HG03439 (cell line): ENCODE results near the gene GRIK1.

ENCODE experiments used
- ATAC-seq: cut with Tn5 transposase; IDR thresholded peaks from one replicate; pipeline ENCODE4 v1.9.1; 2021; ENCODE audit warnings: mild to moderate bottlenecking, moderate library complexity; ENCODE audit not compliant: unreplicated experiment

Gene GRIK1

GRCh38 chr21:29648710-29649240, 291.0 kb downstream of the GRIK1 start:
- no peak for ATAC-seq

GRCh38 chr21:29647353-29647781, 292.4 kb downstream of the GRIK1 start:
- no peak for ATAC-seq

- ATAC-seq: no peak
Measured at GRCh38 chr21:29645666-29646553, 293.9 kb downstream of the GRIK1 start.

- ATAC-seq: no peak
Measured at GRCh38 chr21:29643289-29643688, 296.5 kb downstream of the GRIK1 start.

- no peak for ATAC-seq
Measured at GRCh38 chr21:29642551-29643245, 297.1 kb downstream of the GRIK1 start.

GRCh38 chr21:29641635-29642550, 297.9 kb downstream of the GRIK1 start:
- ATAC-seq: no peak

GRCh38 chr21:29641001-29641634, 298.7 kb downstream of the GRIK1 start:
- ATAC-seq: no peak

- no peak for ATAC-seq
Measured at GRCh38 chr21:29640080-29640508, 299.7 kb downstream of the GRIK1 start.

- no peak for ATAC-seq
Measured at GRCh38 chr21:29639366-29640079, 300.3 kb downstream of the GRIK1 start.

- no peak for ATAC-seq
Measured at GRCh38 chr21:29638761-29639327, 301.0 kb downstream of the GRIK1 start.

- ATAC-seq: no peak
Measured at GRCh38 chr21:29638138-29638537, 301.7 kb downstream of the GRIK1 start.

GRCh38 chr21:29637553-29637952, 302.2 kb downstream of the GRIK1 start:
- no peak for ATAC-seq

- no peak for ATAC-seq
Measured at GRCh38 chr21:29637134-29637533, 302.7 kb downstream of the GRIK1 start.

GRCh38 chr21:29634418-29634817, 305.4 kb downstream of the GRIK1 start:
- no peak for ATAC-seq

GRCh38 chr21:29633756-29634155, 306.0 kb downstream of the GRIK1 start:
- no peak for ATAC-seq

- no peak for ATAC-seq
Measured at GRCh38 chr21:29630441-29630840, 309.4 kb downstream of the GRIK1 start.

- no peak for ATAC-seq
Measured at GRCh38 chr21:29627905-29628304, 311.9 kb downstream of the GRIK1 start.

GRCh38 chr21:29626801-29627470, 312.9 kb downstream of the GRIK1 start:
- ATAC-seq: no peak

GRCh38 chr21:29625990-29626389, 313.8 kb downstream of the GRIK1 start:
- ATAC-seq: no peak
